Measurements from ENCODE around the gene HDGFL2. TPM values are rescaled to one million over a fixed set of nuclear protein-coding genes. Genes with fewer than 3 reads are reported as not detected.

Gene HDGFL2
- total RNA-seq, 2 experiments from 2014 or later, result 17.2 to 18.0 TPM

DNA sequence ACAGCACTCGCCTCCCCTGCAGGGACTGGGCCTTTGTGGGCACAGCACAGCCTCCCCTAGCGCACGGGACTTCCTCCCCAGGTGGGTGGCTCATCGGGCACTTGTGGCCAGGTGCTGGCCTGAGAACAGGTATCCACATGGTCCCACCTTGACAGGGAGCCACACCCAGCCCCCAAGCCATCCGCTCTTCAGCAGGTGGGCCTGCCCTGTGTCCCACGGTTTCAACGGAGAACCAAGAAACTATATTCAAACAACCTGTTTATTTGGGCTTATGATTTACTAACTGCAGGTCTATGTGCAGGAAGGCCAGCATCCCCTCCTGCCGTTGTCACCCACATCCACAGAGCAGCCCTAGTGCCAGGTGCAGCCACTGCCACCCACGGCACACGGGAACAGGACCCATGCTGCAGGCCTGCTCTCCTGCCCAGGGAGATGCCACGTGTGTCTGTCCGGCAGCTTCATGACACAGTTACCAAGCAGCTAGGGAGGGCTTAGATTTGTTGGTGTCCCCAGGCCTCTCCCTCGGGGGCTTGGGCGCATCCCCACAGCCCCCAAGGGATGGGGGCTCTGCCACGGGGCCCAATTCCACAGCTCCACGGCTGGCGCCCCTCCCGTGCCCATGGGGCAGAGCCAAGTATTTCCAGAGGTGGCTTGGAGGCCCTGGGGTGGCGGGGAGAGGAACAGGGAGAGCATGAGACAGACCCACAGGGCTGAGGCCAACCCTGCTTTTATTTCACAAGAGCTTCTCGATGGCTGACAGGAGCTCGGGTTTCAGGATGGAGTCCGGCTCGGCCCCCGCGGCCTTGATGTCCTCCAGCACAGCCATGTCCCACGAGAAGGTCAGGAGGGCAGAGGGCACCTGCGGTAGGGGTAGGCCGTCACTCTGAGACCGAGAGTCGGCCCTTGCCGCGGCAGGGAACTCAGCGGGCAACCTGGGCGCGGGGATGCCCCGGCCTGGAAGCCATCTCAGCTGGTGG, 27.0 kb upstream of the HDGFL2 start:
- Histone ChIP-seq H3K27ac (ENCODE audit: low read depth in 1 of 2, low read length in 2 of 2) (no peak overlapping the region), H3K27me3 (ENCODE audit: control insufficient read depth in 1 of 2, insufficient read depth in 2 of 2, low read length in 2 of 2) (no peaks in the 10 kb centered on the region), H3K9me3 (ENCODE audit: control insufficient read depth in 1 of 2, insufficient read depth in 1 of 2, low read length in 2 of 2) (no peaks in the 10 kb centered on the region), H3K36me3 (ENCODE audit: insufficient read depth, low read length) (peaks cover 55% of the 10 kb centered on the region), H3K4me1 (ENCODE audit: insufficient read depth, low read length) (no peaks in the 10 kb centered on the region), H3K4me3 (ENCODE audit: low read length) (no peak overlapping the region)
- TF ChIP-seq, protein P1, sequence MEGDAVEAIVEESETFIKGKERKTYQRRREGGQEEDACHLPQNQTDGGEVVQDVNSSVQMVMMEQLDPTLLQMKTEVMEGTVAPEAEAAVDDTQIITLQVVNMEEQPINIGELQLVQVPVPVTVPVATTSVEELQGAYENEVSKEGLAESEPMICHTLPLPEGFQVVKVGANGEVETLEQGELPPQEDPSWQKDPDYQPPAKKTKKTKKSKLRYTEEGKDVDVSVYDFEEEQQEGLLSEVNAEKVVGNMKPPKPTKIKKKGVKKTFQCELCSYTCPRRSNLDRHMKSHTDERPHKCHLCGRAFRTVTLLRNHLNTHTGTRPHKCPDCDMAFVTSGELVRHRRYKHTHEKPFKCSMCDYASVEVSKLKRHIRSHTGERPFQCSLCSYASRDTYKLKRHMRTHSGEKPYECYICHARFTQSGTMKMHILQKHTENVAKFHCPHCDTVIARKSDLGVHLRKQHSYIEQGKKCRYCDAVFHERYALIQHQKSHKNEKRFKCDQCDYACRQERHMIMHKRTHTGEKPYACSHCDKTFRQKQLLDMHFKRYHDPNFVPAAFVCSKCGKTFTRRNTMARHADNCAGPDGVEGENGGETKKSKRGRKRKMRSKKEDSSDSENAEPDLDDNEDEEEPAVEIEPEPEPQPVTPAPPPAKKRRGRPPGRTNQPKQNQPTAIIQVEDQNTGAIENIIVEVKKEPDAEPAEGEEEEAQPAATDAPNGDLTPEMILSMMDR (IDR thresholded peaks at IDR 0.05), result no peak
- no peaks in the 10 kb centered on the region for H3K9me3 Mint-ChIP-seq
- H3K27me3 Mint-ChIP-seq, result no peaks in the 10 kb centered on the region
- ATAC-seq (ENCODE audit: poor library complexity), result no peak
- DNase-seq, result no peak
- no peak overlapping the region for H3K4me3 Mint-ChIP-seq
- peaks cover 34% of the 10 kb centered on the region for H3K36me3 Mint-ChIP-seq (ENCODE audit: low read depth)
- POLR2A ChIA-PET, result interaction anchor here (0.8 kb wide), 1 partner anchor 45 kb away, joined by 3 read pairs; the partner anchor contains the start of gene SH3GL1
- no peaks in the 10 kb centered on the region for H3K4me1 Mint-ChIP-seq (ENCODE audit: low read depth)
- H3K27ac Mint-ChIP-seq, result no peak overlapping the region
- CTCF ChIA-PET, result no interaction called here
- intact Hi-C loops (cut with DNase I, micrococcal nuclease), result no loop called here

DNA sequence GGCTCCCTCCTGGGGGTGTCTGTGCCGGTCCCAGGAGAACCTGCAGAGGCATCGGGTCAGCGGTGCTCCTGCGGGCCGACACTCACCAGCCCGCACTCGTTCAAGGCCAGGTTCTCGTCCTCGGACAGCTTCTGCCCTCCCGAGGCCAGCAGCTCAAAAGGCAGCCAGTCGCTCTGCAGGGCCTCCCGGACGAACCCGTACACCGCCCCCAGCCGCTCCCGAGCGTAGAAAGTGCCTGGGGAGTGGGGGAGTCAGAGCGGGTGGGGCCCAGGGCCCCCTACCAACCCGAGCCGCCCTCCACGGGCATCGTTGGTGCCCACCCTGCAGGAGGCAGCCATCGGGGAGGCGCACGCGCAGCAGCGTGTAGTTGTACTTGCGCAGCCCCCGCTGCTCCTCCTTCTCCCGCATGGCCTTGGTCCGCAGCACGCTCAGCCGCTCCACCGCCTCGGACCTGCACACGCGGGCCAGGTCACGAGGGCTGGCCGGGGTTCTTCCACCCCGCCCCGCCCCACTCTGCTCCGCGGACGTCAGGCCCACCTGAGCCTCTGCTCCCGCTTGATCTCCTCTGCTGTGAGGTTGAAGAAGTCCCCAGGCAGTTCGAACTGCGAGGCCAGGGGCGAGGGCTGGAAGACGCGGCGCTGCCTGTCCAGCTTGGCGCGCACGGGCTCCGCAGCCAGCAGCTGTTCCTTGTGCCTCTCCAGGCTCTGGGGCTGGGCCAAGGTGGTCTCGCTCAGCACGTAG, 26.0 kb upstream of the HDGFL2 start:
- H3K27me3 ChIP-seq (ENCODE audit: control insufficient read depth in 1 of 2, insufficient read depth in 2 of 2, low read length in 2 of 2), result no peaks in the 10 kb centered on the region
- H3K4me1 ChIP-seq (ENCODE audit: insufficient read depth, low read length), result no peaks in the 10 kb centered on the region
- TF ChIP-seq, protein P1 (IDR thresholded peaks at IDR 0.05), result no peak
- peaks cover 43% of the 10 kb centered on the region for H3K36me3 Mint-ChIP-seq (ENCODE audit: low read depth)
- H3K4me3 ChIP-seq (ENCODE audit: low read length), result no peak overlapping the region
- no peak overlapping the region for H3K27ac Mint-ChIP-seq
- ATAC-seq (ENCODE audit: poor library complexity) (no peak), DNase-seq (peak in 1 of 14 experiments; percentile 27)
- no peaks in the 10 kb centered on the region for H3K4me1 Mint-ChIP-seq (ENCODE audit: low read depth)
- H3K36me3 ChIP-seq (ENCODE audit: insufficient read depth, low read length), result peaks cover 60% of the 10 kb centered on the region
- no peaks in the 10 kb centered on the region for H3K27me3 Mint-ChIP-seq
- ChIA-PET POLR2A (interaction anchor here (0.8 kb wide), 1 partner anchor 46 kb away, joined by 3 read pairs; the partner anchor contains the start of gene SH3GL1), CTCF (no interaction called here)
- H3K9me3 Mint-ChIP-seq, result no peaks in the 10 kb centered on the region
- H3K9me3 ChIP-seq (ENCODE audit: control insufficient read depth in 1 of 2, insufficient read depth in 1 of 2, low read length in 2 of 2), result no peaks in the 10 kb centered on the region
- H3K4me3 Mint-ChIP-seq, result no peak overlapping the region
- no peak overlapping the region for H3K27ac ChIP-seq (ENCODE audit: low read depth in 1 of 2, low read length in 2 of 2)
- intact Hi-C loops (cut with DNase I, micrococcal nuclease), result no loop called here

DNA sequence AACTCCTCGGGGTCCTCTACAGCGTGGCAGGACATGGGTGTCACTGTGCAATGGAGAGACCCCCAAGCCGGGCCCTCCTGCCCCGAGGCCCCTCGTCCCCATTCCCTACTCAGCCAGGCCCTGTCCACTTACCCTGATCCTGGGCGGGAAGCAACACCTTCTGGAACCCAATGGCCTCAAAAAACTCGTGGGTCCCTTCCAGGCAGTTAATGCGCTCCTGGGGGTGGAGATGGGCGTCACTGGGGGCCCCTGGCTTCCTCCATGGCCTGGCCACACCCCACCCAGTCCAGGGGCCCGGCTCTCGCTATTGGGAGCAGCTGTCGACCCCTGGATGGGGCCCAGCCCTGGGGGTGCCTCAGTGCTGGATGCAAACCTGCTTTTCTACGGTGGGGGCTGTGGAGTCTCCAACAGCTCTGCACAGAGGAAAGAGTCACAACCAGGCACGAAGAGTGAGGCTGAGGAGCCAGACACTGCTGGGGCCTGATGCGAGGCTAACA, 25.3 kb upstream of the HDGFL2 start:
- DNase-seq (no peak), ATAC-seq (ENCODE audit: poor library complexity) (no peak)
- no peak overlapping the region for H3K4me3 ChIP-seq (ENCODE audit: low read length)
- H3K9me3 ChIP-seq (ENCODE audit: control insufficient read depth in 1 of 2, insufficient read depth in 1 of 2, low read length in 2 of 2), result no peaks in the 10 kb centered on the region
- H3K27me3 ChIP-seq (ENCODE audit: control insufficient read depth in 1 of 2, insufficient read depth in 2 of 2, low read length in 2 of 2), result no peaks in the 10 kb centered on the region
- intact Hi-C loops (cut with DNase I, micrococcal nuclease), result no loop called here
- Mint-ChIP-seq H3K9me3 (no peaks in the 10 kb centered on the region), H3K4me3 (no peak overlapping the region), H3K4me1 (ENCODE audit: low read depth) (no peaks in the 10 kb centered on the region), H3K27ac (no peak overlapping the region), H3K27me3 (no peaks in the 10 kb centered on the region), H3K36me3 (ENCODE audit: low read depth) (peaks cover 43% of the 10 kb centered on the region)
- peaks cover 62% of the 10 kb centered on the region for H3K36me3 ChIP-seq (ENCODE audit: insufficient read depth, low read length)
- H3K27ac ChIP-seq (ENCODE audit: low read depth in 1 of 2, low read length in 2 of 2), result no peak overlapping the region
- TF ChIP-seq, protein P1 (IDR thresholded peaks at IDR 0.05), result no peak
- CTCF ChIA-PET, result no interaction called here
- POLR2A ChIA-PET, result no interaction called here
- H3K4me1 ChIP-seq (ENCODE audit: insufficient read depth, low read length), result no peaks in the 10 kb centered on the region

Data from CD4-positive, alpha-beta T cell (primary cell).